Nephron (organoid): ENCODE measurements around the gene ARID1B.

ENCODE experiments used
- H3K27ac Mint-ChIP-seq, 3 experiments: 2 replicates each; pipeline ENCODE4 v1.8.0; 2020; ENCODE audit warnings: mixed read lengths in 3 of 3, mild to moderate bottlenecking in 2 of 3, moderate library complexity in 1 of 3
- H3K27me3 Mint-ChIP-seq: 2 replicates; pipeline ENCODE4 v1.8.0; 2021; ENCODE audit warnings: low read depth, mild to moderate bottlenecking, moderate library complexity, mixed read lengths
- H3K36me3 Mint-ChIP-seq: 2 replicates; pipeline ENCODE4 v1.8.0; 2020; ENCODE audit warnings: low read depth, mixed read lengths
- H3K4me1 Mint-ChIP-seq: 2 replicates; pipeline ENCODE4 v1.8.0; 2020; ENCODE audit warnings: mixed read lengths
- H3K4me3 Mint-ChIP-seq, 3 experiments: 2 replicates each; pipeline ENCODE4 v1.8.0; 2020; ENCODE audit warnings: mild to moderate bottlenecking in 3 of 3, mixed read lengths in 3 of 3, moderate library complexity in 2 of 3
- H3K9me3 Mint-ChIP-seq: 2 replicates; pipeline ENCODE4 v1.8.0; 2020; ENCODE audit warnings: mixed read lengths
- TF ChIP-seq, protein P1 (sequence below), 3 experiments: fragments of 200-600 bp; sonication (generic); IDR thresholded peaks; one replicate each; pipeline ENCODE4 v1.5.0; 2021; ENCODE audit warnings: antibody characterized with exemption in 3 of 3; ENCODE audit not compliant: unreplicated experiment in 3 of 3

Gene ARID1B

GRCh38 chr6:156904176-156904967 lies 127.2 kb downstream of the ARID1B start:
- H3K36me3 Mint-ChIP-seq = peaks cover 21% of the 10 kb centered on the region
- H3K4me1 Mint-ChIP-seq = peaks cover 13% of the 10 kb centered on the region
- no peak overlapping the region for H3K4me3 Mint-ChIP-seq
- H3K9me3 Mint-ChIP-seq = no peaks in the 10 kb centered on the region
- no peaks in the 10 kb centered on the region for H3K27me3 Mint-ChIP-seq
- TF ChIP-seq, protein P1, sequence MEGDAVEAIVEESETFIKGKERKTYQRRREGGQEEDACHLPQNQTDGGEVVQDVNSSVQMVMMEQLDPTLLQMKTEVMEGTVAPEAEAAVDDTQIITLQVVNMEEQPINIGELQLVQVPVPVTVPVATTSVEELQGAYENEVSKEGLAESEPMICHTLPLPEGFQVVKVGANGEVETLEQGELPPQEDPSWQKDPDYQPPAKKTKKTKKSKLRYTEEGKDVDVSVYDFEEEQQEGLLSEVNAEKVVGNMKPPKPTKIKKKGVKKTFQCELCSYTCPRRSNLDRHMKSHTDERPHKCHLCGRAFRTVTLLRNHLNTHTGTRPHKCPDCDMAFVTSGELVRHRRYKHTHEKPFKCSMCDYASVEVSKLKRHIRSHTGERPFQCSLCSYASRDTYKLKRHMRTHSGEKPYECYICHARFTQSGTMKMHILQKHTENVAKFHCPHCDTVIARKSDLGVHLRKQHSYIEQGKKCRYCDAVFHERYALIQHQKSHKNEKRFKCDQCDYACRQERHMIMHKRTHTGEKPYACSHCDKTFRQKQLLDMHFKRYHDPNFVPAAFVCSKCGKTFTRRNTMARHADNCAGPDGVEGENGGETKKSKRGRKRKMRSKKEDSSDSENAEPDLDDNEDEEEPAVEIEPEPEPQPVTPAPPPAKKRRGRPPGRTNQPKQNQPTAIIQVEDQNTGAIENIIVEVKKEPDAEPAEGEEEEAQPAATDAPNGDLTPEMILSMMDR (IDR thresholded peaks at IDR 0.05; ENCODE audit: unreplicated experiment in 3 of 3) = no peak
- no peak overlapping the region for H3K27ac Mint-ChIP-seq

DNA sequence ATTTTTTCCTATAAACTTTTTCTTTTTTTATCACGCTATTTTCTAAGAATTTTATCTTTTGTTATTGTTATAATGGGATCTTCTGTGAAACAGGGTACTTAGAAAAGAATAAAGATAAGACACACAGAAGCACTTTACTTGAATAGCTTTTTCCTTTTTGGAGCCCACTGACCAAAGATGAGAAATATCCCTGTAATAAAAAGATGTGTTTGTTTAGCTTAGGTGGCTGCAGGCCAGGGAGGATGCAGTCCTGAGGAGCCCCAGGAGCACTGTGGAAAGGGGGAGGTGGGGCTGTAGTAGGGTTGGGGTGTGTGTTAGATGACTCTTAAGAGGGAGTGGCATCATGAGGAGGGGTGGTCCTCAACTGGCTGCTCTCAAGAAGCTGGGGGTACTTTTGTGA lies 128.6 kb downstream of the ARID1B start:
- no peaks in the 10 kb centered on the region for H3K27me3 Mint-ChIP-seq
- H3K36me3 Mint-ChIP-seq = peaks cover 29% of the 10 kb centered on the region
- H3K4me3 Mint-ChIP-seq = no peak overlapping the region
- TF ChIP-seq, protein P1 (IDR thresholded peaks at IDR 0.05; ENCODE audit: unreplicated experiment in 3 of 3) = no peak
- no peak overlapping the region for H3K27ac Mint-ChIP-seq
- peaks cover 13% of the 10 kb centered on the region for H3K4me1 Mint-ChIP-seq
- no peaks in the 10 kb centered on the region for H3K9me3 Mint-ChIP-seq

- Mint-ChIP-seq H3K4me1 (peaks cover 13% of the 10 kb centered on the region), H3K27me3 (no peaks in the 10 kb centered on the region), H3K4me3 (no peak overlapping the region), H3K36me3 (peaks cover 29% of the 10 kb centered on the region), H3K9me3 (no peaks in the 10 kb centered on the region), H3K27ac (no peak overlapping the region)
- TF ChIP-seq, protein P1 (IDR thresholded peaks at IDR 0.05; ENCODE audit: unreplicated experiment in 3 of 3) = no peak
Observed at GRCh38 chr6:156906451-156906850, 129.3 kb downstream of the ARID1B start.

- no peaks in the 10 kb centered on the region for H3K9me3 Mint-ChIP-seq
- no peaks in the 10 kb centered on the region for H3K27me3 Mint-ChIP-seq
- TF ChIP-seq, protein P1 (IDR thresholded peaks at IDR 0.05; ENCODE audit: unreplicated experiment in 3 of 3) = no peak
- H3K36me3 Mint-ChIP-seq = peaks cover 41% of the 10 kb centered on the region
- H3K4me1 Mint-ChIP-seq = peaks cover 13% of the 10 kb centered on the region
- H3K4me3 Mint-ChIP-seq = no peak overlapping the region
- no peak overlapping the region for H3K27ac Mint-ChIP-seq
Observed at GRCh38 chr6:156909212-156910010, 132.2 kb downstream of the ARID1B start.

DNA sequence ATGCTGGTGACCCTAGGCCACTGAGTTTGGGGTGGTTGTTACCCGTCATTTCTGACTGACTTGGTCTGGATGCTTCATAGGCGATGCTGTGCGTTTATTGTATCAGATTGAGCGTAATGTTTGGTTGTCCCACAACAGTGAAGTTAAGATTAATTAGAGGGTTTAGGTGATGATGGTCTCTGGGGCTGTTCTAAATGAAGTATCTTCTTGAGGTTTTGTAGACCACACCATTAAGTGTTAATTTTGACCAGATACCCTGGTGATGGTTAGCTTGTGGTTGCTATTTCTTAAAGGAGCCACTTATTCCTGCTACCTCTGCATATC lies 132.8 kb downstream of the ARID1B start:
- H3K27ac Mint-ChIP-seq = no peak overlapping the region
- H3K36me3 Mint-ChIP-seq = peaks cover 46% of the 10 kb centered on the region
- TF ChIP-seq, protein P1 (IDR thresholded peaks at IDR 0.05; ENCODE audit: unreplicated experiment in 3 of 3) = no peak
- H3K4me1 Mint-ChIP-seq = peaks cover 13% of the 10 kb centered on the region
- no peaks in the 10 kb centered on the region for H3K9me3 Mint-ChIP-seq
- no peaks in the 10 kb centered on the region for H3K27me3 Mint-ChIP-seq
- no peak overlapping the region for H3K4me3 Mint-ChIP-seq
